NOMO-1 (cell line): Measurements from ENCODE around the gene CCER1.
"Not testable (repeated sequence)": the region's sequence is repeated elsewhere in the genome, so short reads cannot be mapped to it uniquely, and the experiment has no call there.

Experiments used
- DNase-seq, 2 experiments: peaks; one replicate each; lab custom pipeline; 2025; ENCODE audit not compliant: unreplicated experiment in 2 of 2; lab: John Stamatoyannopoulos, UW

The CCER1 gene, protein sequence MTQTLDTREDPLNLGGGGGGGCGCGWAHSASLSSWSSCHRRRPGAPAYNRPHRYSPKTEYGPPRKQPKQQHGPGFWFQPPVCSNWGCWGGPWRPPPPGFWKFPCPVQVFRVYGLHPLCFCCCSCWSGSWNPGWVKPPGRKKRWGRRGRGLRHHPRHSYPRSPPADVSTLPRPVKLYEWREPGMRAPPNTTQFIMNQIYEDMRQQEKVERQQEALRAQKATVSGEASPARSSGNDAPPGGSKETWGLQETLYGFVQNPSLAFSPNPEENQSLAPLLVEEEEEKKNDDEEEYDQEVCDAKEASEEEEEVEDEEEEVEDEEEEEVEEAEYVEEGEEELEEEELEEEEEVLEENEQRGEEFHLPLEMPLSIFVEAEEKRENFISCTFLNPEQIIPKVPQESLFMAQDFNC

DNA sequence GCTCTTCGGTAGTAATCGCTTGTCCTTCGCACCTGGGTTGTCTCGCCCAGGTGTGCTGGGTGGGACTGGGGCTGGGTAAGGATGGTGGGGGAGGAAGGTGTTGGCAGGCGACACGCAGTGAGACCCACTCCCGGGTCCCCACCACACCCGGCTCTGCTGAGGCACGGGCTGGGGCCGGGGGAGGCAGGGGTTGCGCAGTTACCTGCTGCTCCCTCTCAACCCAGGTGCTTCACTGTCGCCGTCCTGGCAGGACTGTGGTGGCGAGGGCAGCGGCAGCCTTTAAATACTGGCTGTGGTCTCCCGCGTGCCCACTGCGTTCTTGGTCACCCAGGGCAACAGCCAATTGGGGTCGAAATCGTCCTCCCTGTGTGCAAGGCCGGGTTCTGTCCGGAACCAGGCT is at the start of gene CCER1:
CCER1 (minus strand) TSS at position 256 of the 400 bp plus-strand sequence. CDS start 434 bp downstream, outside the sequence.
- DNase-seq, result no peak

DNA sequence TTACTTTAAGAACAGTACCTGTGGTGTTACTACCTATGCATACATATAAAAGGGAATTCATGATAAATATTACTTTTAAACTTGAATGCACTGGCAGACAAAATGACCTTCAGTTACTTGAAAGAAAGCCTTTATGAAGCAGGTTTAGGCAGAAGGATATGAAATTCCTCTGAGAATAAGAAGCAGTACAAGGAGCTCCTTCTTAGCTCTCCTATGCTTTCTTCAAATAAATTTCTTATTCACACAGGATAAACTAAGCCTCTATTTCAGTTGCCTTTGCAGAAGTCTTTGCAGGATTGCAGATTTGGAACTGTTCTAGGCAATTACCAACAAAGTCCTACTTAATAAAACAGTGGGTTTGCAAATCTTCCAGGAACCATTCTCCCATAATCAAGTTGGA is 48.8 kb upstream of the CCER1 start:
- no peak for DNase-seq

DNA sequence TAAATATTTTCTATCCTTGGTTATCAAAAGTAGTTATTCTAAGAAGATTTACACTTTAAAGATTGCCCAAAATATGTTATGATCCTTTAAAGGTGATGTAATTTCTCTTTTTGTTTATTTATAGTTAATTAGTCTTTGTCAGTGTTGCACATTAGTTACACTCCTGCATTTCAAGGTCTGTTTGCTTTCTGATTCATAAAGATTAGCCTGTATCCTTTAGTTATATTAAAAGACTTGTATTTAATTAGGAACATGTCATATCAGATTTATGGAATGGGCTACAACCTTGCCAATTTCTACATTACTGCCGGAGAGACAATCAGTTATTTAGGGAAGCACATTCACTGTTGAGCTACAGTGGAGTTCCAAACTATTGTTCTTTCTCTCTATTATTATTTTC is 46.3 kb upstream of the CCER1 start:
- no peak for DNase-seq

DNA sequence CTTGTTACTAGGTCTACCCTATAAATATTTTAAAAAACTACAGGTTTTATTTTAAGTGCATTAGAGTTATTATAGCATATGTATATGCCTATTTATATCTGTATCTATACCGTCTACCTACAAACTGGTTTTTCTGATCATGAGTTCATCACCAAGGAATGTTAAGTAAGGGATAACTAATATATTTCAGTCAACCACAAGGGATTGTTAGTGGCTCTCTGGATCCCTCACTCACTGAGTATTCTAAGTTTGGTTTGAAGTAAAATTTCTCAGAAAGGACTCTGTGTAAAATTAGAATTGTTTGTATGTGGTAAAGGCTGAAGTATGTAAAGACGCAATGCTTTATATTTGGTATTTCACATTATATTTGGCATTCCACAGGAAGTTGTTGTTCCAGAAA is 45.0 kb upstream of the CCER1 start:
- DNase-seq, result no peak

DNA sequence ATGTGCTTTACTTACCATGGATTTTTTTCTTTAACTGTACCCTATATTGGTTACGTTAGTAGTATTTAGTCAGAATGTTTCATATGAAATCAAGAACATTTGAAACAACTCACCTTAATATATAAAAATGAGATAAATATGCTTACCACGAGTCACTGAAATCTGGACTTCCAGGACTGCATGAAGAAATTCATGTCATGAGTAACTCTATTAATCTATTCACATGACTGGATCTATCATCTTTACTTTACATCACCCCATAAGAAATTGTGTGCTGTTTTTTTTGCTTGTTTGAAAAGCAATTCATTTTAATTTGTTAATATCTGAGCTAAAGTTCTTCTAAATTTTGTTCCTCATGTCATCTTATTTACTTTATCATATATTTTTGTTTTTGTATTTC is 44.6 kb upstream of the CCER1 start:
- DNase-seq, result no peak

DNA sequence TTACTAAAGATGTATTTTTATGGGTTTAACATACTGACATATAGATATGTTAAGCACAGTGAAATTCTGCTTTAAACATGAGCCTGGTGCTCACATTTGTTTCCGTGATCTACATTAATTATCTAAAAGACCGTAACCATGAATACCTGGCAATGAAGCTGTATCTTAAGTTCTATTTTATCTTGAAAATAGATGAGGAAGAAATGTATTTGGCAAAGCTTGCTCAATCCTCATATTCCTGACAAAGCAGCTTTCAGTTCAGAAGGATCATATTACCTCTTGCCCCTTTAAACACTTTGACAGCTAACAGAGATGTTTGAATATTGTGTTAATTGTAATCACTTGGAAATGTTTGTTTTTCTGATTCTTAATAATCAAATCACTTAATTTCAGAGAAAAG is 40.0 kb upstream of the CCER1 start:
- no peak for DNase-seq

DNA sequence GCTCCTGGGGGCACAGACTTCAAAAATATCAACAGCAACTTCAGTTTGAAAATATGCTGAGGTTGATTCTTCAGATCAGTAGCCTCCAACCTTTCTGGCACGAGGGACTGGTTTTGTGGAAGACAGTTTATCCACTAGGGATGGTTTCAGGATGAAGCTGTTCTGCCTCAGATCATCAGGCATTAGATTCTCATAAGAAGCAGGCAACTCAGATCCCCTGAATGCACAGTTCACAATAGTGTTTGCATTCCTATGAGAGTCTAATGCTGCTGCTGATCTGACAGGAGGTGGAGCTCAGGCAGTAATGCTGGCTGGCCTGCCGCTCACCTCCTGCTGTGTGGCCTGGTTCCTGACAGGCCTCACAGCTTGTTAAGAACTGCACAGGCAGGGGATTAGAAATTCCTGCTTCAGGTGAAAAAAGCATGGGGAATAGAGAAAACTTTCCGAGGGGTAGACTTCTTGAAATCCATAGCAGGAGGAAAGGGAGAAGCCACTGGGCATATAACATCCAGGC is 37.0 kb upstream of the CCER1 start:
- no peak for DNase-seq

DNA sequence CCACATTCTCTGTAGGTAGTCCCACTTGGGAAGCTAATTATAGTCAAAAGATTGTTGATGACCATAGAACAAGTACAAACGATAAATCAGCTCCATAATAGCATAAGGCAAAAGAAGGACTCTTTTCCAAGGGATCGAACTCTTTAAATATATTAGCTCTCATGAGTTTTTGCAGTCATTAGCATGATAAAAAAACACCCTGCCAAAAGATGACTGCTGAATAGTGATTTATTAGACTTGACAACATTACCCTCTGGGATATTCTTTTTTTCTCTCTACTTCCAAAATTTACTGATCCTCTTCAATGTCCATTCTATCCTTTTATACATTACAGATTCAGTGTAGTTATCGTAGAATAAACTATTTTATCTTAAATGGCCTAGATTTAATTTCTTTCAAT is 35.6 kb upstream of the CCER1 start:
- DNase-seq, result no peak

DNA sequence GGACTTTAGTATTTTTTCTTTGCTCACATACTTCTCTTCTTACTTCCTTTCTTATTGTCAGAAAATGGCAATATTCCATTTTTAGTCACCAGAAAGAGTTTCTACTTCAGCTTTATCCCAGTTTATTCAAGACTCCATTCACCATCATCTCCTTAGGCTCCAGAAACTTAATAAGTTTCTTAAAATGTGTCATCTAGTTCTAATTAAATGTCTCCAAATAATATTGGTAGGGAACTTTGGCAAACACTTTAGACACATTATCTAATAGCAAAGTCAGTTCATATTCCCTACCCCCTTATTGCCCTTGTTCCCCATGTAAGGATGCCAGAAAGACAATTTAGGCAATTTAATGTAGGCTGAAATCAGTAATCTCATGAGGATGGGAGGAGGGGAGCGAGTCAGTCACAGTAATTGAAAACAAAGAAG is 34.7 kb upstream of the CCER1 start:
- no peak for DNase-seq

DNA sequence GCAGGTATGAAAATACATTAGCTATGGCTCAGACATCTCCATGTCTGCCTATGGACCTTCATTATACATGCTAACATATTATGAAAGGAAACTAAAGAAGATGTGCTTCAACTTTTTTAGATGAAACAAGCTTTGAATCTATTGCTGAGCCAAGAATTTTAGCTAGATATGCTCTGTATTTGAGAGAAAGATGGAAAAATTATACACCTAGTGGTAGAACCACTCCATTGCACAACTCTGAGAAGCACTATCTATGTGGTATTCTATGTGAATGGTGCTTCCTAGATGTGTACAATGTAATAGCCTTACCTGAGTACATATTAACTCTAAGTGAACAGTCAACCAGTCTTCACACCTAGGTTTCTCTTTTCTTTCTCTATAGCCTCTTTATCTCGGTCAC is 32.5 kb upstream of the CCER1 start:
- no peak for DNase-seq

DNA sequence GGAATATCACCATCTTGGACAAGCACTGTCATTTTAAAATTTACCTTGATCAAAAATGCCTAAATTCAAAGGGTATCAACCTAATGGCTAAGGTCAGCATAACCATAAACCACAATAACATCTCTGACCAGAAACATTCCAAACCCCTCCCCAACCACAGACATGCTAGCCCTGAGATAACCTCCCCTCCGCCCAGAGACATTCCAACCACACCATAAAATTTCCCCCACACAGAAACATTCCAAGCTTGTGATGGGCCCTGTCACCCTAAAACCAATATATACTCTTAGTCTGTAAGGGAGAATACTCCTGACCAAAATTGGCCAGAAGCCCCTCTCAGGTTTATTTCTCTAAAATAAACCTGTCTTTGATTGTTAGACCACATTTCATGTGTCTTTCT is 32.1 kb upstream of the CCER1 start:
- DNase-seq, result no peak

DNA sequence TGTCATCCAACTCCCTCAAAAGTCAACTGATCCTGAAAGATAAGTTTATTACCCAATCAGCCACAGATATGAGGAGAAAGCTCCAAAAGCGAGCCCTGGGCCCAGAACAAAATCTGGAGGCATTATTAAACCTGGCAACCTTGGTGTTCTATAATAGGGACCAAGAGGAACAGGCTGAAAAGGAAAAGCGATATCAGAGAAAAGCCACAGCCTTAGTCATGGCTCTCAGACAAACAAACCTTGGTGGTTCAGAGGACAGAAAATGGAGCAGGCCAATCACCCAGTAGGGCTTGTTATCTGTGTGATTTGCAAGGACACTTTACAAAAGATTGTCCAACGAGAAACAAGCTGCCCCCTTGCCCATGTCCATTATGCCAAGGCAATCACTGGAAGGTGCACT is 30.4 kb upstream of the CCER1 start:
- not testable (repeated sequence) for DNase-seq

DNA sequence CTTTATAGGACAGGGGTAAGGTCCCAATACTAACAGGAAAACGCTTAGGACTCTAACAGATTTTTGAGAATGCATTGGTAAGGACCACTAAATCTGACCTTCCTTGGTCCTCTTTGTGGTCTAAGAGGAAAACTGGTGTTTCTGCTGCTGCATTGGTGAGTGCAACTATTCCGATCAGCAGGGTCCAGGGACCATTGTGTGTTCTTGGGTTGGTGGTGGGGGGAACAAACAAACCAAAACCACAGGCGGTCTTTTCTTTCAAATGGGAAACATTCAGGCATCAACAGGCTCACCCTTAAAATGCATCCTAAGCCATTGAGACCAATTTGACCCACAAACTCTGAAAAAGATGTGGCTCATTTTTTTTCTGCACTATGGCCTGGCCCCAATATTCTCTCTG is 29.1 kb upstream of the CCER1 start:
- no peak for DNase-seq

DNA sequence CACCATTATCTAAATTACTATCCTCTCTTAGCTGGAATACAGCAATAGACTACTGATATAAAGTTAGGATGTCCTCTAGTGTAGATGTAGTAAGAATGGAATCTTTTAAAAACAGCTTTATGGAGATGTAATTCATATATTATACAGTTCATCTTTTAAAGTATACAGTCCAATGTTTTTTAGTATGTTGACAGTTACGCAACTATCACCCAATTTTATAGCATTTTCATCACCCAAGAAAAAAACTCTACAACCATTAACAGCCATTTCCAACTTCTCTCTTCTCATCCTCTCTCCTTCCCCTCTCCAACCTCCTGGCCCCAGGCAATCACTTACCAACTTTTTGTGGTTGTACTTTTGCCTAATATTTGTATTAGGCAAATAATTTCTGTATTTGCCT is 27.2 kb upstream of the CCER1 start:
- no peak for DNase-seq

DNA sequence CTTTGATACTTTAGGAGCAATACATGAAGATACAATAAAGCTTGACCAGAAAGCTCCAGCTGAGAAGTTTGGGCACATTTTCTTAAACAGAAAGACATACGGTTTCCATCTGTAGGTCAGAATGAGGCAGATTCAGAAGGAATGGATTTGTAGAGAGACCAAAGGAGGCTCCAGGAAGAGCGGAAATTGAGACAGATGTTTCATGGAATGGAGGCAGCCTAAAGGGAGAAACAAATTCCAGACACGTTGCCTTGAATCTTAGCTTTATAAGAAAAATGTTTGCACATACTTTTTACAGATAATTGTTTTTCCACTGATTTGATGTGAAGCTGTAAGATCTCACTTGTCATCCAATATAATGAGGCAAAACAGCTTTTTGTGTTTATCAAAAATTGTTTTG is 25.0 kb upstream of the CCER1 start:
- no peak for DNase-seq

DNA sequence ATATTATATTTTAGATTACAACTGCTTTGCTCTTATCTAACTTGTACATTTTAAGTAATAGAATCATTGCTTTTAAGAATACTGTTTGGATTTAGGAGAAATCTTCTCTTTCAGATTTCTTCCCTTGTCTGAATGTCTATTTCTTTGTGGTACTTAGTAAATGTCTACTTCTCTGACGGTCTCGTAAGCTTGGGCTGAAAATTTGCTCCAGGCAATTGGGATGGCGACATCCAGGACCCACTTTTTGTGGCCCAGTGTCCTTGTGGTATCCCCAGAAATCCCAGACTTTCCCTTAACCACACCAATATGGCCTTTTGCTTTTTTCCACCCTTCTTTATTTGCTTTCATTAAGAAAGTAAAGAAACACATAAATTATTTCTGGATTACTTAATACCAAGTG is 24.0 kb upstream of the CCER1 start:
- no peak for DNase-seq

DNA sequence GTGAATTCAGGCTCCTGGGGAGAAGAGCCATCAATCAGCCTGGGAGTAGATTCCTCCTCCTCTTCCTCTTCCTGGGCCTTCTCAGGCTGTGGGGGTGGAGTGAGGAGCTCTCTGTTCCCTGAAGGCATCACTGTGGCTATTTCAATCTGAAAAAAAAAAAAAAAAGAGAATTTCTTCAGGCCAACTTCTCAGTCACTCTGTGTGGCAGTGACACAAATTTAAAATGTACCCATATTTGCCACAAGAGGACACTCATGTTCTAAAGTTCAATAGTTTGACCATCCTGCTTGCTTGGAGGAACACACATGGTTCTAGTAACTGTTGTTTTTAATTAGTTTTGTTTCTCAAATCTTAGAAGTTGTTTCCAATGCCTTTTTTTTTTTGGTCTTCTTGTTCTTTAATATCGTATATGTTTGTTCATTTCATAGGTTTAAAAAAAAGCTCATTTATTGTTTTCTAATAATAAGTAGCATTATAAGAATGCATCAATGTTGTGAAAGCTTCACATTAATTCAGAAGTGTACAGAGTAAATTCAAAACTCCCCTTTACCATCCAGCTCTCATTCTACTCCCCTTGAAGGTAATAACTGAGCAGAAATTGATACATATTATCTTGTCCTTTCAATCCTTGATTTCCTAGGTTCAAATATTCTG is 23.3 kb upstream of the CCER1 start:
- peak in 1 of 2 experiments; percentile 54 for DNase-seq

DNA sequence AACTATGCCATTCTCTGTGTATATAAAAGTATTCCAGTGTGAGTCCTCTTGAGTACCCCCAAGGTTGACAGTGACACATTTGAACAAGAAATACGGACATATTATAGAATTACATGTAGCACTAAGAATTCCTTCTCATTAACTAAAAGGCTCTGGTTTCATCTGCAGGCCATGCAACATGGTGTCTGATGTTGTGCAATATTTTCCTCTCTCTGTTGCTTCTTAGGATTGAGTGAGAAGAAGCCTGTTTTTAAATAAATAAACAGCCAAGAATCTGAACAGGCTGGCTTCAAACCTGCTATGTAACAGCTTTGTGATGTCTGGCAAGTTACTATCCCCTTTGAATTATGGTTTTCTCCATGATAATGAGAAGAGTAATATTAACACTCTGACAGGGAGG is 22.2 kb upstream of the CCER1 start:
- no peak for DNase-seq

DNA sequence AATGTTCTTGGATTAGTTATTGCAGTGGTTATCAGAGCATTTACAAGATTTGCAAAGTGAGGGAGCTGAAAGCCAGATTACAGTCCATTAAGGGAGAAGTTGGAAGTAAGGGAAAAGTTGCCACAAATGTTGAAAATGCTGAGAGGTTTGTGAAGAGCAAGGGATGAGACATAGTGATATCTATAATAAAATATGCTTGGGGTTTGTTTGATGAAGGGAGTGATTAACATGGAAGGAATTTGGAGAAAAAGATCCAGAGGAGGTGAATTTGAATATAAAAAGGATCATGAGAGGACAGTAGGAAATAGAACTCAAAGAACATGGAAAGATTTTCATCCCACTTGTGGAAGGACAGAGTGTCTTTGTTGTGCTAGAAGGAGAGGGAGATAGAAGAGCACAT is 19.3 kb upstream of the CCER1 start:
- no peak for DNase-seq

DNA sequence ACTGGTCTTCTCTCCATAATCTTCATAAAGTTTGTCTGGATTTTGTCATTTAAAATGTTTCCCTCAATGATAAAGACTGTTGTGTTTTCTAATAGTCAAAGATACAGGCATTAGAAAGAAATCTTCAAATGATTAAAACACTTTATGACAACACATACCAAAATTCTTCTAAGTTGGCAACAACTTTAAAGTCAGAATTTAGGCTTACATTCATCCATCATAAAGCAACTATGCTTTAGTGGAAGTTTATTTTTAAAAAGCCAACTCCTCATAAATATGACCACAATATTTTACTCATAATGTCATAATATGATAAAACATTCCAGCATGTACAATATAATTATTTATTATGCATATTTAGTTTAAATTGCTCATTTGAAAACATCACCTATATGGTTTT is 17.2 kb upstream of the CCER1 start:
- DNase-seq, result no peak

DNA sequence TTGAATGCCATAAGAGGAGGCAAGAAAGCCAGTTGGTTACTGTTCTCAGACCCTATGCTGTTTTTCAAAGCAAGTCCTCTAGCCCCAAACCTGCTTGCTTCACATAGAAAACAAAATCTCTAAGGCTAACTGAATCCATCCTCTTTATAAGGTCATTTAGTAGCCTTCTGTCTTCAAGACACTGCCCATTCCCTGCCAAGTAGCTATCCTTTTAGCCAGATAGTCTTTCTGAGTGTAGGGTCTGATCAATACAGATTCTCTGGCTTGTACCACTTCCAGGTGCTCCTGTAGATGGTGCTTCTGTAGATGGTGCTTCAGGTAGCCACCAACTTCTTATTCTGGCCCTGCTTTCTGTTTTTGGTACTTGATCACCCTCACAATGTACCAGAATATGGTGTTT is 15.9 kb upstream of the CCER1 start:
- DNase-seq, result no peak

DNA sequence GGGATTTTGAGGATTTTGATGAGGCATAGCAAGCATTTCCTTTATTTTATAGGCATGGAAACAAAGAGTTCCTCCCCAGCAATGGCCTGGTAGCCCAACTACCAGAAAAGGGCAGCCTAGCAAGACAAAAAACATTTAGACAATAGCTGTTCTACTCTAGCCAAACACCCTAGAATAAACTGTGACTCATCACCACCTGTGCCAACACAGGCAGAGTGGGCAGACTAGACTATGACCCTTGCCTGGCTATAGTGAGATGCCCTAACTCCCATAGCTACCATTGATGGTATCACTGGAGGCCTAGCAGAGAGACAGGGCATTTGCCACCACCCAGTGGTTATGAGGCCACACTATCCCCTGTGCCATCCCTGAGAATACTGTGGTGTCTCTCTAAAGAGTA is 15.5 kb upstream of the CCER1 start:
- no peak for DNase-seq
